GM21717 (cell line): ENCODE measurements around the gene NECTIN2.
"Not testable (repeated sequence)": the region's sequence is repeated elsewhere in the genome, so short reads cannot be mapped to it uniquely, and the experiment has no call there.

Source experiments
- ATAC-seq: cut with Tn5 transposase; IDR thresholded peaks from one replicate; pipeline ENCODE4 v1.9.1; 2021; ENCODE audit warnings: mild to moderate bottlenecking, moderate library complexity; ENCODE audit not compliant: unreplicated experiment

NECTIN2 gene

GRCh38 chr19:44848812-44849447, 2.8 kb downstream of the NECTIN2 start:
- ATAC-seq, result no peak

- no peak for ATAC-seq
Observed at GRCh38 chr19:44850641-44851109, 4.6 kb downstream of the NECTIN2 start.

- no peak for ATAC-seq
Observed at GRCh38 chr19:44851427-44851826, 5.3 kb downstream of the NECTIN2 start.

- ATAC-seq, result no peak
Observed at GRCh38 chr19:44855606-44856005, 9.5 kb downstream of the NECTIN2 start.

DNA sequence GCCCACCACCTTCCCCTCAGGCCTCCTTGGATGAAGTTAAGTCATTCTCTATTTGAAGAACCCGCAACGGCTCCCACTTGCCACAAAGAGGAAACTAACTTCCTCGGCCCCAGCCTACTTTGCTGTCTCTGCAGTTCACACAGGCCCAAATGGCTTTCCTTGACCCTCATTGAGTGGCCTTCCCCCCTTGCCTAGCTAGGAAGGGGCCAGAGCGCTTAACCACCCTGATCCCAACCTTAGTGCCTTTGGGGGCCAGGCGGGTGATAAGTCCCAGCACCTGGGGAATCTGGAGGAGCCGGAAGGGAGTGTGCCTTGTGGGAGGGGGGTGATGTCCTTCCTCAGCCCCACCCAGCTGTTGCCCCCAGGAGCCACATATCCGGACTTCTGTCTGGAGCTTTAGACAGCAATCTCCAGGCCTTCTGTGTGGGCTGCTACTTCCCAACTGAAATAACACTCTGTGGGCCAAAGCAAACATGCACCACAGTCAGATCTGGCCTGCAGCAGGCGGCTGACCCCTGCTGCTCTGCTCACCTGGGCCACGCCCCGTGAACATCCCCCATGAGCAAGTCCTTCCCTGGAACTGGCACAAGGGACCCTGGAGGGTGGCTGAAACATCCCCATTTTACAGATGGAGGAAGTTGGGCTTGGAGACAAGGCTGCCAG, 10.5 kb downstream of the NECTIN2 start:
- no peak for ATAC-seq

- ATAC-seq, result no peak
Observed at GRCh38 chr19:44857837-44858236, 11.7 kb downstream of the NECTIN2 start.

- not testable (repeated sequence) for ATAC-seq
Observed at GRCh38 chr19:44861576-44861975, 15.5 kb downstream of the NECTIN2 start.

DNA sequence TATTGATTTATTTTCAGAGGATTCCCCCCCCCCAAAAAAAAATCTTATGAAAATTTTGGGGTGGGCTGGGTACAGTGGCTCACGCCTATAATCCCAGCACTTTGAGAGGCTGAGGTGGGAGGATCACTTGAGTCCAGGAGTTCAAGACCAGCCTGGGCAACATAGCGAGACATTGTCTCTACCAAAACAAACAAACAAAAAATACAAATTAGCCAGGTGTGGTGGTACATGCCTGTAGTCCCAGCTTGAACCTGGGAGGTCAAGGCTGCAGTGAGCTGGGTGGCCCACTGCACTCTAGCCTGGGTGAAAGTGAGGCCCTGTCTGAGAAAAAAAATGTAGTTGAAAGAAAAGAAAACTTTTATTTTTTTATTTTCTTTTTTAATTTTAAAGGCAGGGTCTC, 17.9 kb downstream of the NECTIN2 start:
- no peak for ATAC-seq

- ATAC-seq, result no peak
Observed at GRCh38 chr19:44865196-44865767, 19.2 kb downstream of the NECTIN2 start.

DNA sequence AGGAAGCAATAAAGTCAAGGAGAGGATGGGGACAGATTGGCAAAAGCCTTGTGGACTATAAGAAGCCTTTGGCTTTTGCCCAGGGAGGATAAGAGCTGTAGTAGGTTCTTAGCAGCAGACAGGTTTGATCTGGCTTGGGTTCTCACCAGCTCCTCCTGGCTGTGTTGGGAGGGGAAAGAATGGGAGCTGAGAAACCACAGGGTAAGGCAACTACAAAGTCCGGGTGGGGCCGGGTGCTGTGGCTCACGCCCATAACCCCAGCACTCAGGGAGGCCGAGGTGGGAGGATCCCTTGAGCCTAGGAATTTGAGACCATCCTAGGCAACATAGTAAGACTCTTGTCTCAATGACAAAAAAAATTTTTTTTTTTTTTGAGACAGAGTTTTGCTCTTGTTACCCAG, 20.6 kb downstream of the NECTIN2 start:
- no peak for ATAC-seq

GRCh38 chr19:44867578-44867977, 21.5 kb downstream of the NECTIN2 start:
- ATAC-seq, result no peak

DNA sequence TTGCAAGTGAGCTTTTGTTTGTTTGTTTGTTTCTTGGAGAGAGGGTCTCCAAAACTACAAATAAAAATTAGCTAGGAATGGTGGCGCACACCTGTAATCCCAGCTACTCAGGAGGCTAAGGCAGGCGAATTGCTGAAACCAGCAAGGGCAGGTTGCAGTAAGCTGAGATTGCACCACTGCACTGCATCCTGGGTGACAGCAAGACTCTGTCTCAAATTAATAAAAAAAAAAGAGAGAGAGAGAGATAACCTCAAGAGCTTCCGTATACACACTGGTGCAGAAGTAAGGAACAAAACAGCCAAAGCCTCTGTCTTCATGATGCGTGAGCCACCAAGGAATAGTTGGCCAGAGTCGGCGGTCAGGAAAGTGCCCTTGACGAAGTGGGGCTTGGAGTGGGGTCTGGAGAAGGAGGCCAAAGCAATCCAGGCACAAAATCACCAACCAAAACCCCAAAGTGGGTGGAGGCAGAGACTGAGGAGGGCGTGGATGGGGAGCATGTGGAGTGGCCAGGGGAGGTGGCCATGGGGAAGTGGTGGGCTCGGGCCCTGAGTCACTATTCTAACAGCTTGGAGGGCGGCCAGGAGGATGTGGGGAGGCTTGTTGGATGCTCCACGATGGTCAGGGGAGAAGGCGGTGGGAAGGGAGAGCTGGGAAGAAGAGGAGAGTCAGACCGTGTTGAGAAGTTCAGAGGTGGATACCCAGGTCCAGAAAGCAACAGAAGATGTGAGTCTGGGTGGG, 23.8 kb downstream of the NECTIN2 start:
- ATAC-seq, result no peak

DNA sequence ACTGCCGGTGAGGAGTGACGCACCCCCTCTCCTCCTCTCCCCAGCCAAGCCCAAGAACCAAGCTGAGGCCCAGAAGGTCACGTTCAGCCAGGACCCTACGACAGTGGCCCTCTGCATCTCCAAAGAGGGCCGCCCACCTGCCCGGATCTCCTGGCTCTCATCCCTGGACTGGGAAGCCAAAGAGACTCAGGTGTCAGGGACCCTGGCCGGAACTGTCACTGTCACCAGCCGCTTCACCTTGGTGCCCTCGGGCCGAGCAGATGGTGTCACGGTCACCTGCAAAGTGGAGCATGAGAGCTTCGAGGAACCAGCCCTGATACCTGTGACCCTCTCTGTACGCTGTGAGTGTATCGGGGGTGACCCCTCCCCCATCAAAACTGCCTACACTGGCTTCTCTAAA, 25.7 kb downstream of the NECTIN2 start:
- no peak for ATAC-seq

- ATAC-seq, result no peak
Observed at GRCh38 chr19:44872661-44873060, 26.6 kb downstream of the NECTIN2 start.

DNA sequence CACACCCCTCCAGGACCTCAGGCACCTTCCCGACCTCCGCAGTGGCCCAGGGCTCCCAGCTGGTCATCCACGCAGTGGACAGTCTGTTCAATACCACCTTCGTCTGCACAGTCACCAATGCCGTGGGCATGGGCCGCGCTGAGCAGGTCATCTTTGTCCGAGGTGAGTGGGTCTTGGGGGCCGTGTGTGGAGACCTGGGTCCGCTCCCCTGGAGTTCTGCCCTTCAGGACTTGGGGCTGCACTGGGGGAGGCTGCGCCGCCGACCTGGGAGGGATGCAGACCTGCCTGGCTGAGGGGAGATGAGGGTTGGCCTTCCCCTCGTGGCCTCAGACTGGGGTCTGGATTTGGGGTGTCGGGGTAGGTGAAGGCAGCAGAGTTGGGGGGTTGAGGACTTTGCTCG, 28.2 kb downstream of the NECTIN2 start:
- ATAC-seq, result no peak

GRCh38 chr19:44875666-44876451, 29.8 kb downstream of the NECTIN2 start:
- no peak for ATAC-seq

DNA sequence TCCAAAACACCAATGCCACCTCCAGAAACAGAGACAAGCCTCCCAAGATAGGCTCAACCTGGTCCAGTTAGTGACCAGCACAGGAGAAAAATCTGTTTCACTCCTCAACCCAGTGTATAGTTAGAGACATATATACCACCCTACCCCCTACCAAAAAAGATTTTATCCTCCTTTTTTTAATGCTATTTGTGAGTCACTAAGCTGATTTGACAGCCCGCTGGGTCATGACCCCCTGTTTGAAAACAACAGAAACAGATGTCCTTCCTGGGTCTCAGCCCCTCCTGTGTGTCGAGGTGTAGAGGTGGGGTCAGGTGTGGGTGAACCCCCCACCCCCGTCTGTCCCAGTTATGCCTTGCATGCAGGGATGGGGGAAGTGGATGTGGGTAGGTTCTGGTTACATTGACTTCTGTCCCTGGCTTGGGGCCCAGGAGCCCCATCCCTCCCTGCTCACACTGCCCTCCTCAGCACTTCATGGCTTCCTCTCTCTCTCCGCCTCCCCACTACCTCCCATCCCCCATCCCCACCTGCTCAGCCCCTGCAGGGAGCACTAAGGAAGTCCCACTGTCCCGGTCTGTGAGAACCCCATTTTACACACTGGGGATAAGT, 30.9 kb downstream of the NECTIN2 start:
- ATAC-seq, result no peak

DNA sequence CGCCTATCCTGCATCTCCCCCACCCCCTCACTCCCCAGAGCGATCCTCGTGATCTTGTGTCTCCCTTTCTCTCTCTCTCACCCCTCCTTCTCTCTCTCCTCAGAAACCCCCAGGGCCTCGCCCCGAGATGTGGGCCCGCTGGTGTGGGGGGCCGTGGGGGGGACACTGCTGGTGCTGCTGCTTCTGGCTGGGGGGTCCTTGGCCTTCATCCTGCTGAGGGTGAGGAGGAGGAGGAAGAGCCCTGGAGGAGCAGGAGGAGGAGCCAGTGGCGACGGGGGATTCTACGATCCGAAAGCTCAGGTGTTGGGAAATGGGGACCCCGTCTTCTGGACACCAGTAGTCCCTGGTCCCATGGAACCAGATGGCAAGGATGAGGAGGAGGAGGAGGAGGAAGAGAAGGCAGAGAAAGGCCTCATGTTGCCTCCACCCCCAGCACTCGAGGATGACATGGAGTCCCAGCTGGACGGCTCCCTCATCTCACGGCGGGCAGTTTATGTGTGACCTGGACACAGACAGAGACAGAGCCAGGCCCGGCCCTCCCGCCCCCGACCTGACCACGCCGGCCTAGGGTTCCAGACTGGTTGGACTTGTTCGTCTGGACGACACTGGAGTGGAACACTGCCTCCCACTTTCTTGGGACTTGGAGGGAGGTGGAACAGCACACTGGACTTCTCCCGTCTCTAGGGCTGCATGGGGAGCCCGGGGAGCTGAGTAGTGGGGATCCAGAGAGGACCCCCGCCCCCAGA, 32.2 kb downstream of the NECTIN2 start:
- ATAC-seq, result no peak

DNA sequence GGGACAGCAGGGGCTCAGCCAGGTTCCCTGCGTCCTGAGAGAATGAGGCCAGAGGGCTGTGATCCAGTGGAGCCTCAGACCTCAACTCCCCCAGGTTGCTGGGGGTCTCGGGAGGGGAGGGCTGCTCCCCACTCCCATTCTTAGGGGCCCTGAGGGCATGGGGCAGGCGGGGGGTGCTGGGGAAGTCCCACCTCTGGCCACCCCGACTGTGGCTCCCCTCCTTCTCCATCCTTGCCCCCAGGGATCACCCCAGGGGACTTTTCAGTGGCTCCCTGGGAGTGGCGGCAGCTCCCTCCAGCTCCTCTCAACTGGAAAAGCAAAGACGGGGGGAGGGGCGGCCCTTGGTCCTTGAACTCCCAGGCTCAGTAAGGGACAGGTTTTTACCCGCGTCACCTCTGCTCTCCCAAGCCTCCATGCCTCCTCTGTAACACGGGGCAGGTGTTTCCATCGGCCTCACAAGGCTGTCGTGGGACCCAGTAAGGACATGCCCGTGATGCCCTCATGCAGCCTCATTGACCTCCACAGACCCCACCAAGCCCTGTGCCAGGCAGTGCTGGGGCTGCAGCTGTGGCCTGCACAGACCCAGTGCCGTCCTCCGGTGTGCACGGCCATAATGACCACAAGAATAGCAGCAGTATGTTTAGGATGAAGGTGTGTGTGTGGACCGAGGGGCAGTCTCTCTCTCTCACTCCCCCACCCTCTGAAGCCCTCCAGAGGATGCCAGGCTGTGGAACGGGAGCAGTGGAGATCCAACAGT, 33.4 kb downstream of the NECTIN2 start:
- ATAC-seq, result no peak
